Measurements from ENCODE around the gene EFCAB12.
A peak's percentile ranks its signal among the peaks of the same experiment; 100 is the strongest.

The EFCAB12 gene

DNA sequence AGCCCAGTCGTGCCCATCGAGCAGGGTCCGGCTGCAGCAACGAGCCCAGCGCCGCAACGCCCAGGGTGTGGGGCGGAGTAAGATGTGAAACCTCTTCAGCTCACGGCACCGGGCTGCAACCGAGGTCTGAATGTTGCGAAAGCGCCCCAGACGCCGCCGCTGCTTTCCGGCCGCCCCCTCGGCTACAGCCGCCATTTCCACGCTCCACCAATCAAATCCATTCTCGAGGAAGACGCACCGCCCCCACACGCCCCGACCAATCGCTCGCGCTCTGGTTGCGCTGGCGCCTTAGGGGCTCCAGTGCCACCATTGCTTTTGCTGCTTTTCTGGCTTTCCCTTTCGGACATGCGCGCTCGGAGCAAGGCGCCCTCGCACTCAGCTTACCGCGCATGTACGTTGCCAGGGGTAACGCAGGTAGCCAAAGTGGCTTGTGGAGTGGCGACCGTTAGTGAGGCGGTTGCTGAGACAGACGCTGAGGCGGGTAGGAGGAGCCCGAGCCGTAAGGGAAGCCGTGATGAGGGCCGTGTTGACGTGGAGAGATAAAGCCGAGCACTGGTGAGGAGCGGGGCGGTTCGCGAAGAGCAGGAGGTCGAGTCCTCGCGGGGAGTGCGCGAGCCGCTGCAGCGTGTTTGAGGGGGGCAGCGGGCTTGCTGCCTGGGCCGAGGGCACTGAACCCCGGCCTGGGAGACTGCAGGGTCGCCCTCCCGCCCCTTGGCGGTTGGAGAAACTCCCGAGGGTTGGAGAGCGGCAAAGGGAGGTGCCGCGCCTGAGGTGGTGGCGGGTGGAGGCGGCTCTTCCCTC, 11.6 kb upstream of the EFCAB12 start, which contains the start of the genes IFT122 and MBD4:
TSS of gene IFT122 (plus strand) at position 408 of the 801 bp plus-strand sequence. CDS start at position 515, 107 bp downstream.
TSS of gene MBD4 (minus strand) at position 132 of the 801 bp plus-strand sequence. CDS start at position 17, 115 bp downstream.
- Histone ChIP-seq H3K36me3 (ENCODE audit: control insufficient read depth, insufficient read depth, low read length) (no peaks in the 10 kb centered on the region), H3K27me3 (replicated peaks; ENCODE audit: control insufficient read depth, insufficient read depth, low read length) (no peaks in the 10 kb centered on the region), H3K4me3 (replicated peaks; ENCODE audit: low read depth, low read length) (peak within 1 kb of the TSS; percentile 98)
- no peak for TF ChIP-seq CTCF (IDR thresholded peaks at IDR 0.05; ENCODE audit: insufficient read depth, low read length, poor library complexity, severe bottlenecking)
- DNase-seq (ENCODE audit: extremely low read depth, insufficient read length): peak; percentile 99

DNA sequence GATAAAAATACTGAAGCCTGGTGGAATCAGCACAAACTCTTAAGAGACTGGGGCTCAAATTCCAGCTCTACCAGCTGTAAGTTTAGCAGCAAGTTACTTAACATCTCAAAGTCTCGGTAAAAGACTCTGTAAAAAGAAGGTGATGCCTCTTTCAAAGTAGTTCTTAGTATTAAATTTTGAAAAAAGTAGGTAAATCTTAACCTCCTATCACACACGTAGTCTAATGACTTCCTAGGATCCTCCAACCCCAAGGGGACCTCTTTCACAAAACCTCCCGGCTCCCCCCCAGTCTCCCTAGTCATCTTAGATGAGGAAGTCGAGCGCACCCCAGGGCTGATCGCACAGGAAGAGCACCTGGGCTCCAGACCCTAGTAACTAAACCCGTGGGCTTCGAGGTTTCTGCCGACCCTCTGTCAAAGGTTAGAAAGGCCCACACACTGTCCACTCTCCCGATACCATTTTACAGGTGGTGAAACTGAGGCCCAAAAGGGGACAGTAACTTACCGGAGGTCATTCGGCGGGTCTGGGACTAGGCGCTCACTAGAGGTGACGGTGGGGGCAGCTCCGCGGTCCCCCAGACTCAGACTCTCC, 10.9 kb upstream of the EFCAB12 start:
- Histone ChIP-seq H3K27me3 (replicated peaks; ENCODE audit: control insufficient read depth, insufficient read depth, low read length) (no peaks in the 10 kb centered on the region), H3K4me3 (replicated peaks; ENCODE audit: low read depth, low read length) (peak overlapping the region; percentile 98), H3K36me3 (ENCODE audit: control insufficient read depth, insufficient read depth, low read length) (no peaks in the 10 kb centered on the region)
- no peak for DNase-seq (ENCODE audit: extremely low read depth, insufficient read length)
- no peak for TF ChIP-seq CTCF (IDR thresholded peaks at IDR 0.05; ENCODE audit: insufficient read depth, low read length, poor library complexity, severe bottlenecking)

DNA sequence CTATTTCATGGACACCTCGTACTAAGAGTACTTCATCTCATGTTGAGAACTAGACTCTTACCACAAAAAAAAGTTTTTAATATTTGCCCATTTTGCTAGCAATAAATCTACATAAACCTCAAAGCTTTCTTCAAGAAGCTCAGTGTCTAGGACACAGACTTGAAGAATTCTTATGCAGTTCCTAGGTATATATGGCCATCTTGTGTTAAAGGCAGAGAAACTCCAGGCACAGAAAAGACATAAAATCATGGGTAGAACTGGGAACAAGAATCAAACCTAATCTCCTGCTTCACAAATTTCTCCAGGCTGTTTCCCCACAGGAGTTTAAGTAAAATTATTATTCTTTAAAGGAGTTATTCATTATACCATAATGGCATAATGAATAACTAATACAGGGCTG, 6.9 kb upstream of the EFCAB12 start:
- peaks cover 9% of the 10 kb centered on the region for H3K36me3 ChIP-seq (ENCODE audit: control insufficient read depth, insufficient read depth, low read length)
- H3K4me3 ChIP-seq (replicated peaks; ENCODE audit: low read depth, low read length): peak overlapping the region; percentile 42
- TF ChIP-seq CTCF (IDR thresholded peaks at IDR 0.05; ENCODE audit: insufficient read depth, low read length, poor library complexity, severe bottlenecking): no peak
- no peaks in the 10 kb centered on the region for H3K27me3 ChIP-seq (replicated peaks; ENCODE audit: control insufficient read depth, insufficient read depth, low read length)
- DNase-seq (ENCODE audit: extremely low read depth, insufficient read length): no peak

DNA sequence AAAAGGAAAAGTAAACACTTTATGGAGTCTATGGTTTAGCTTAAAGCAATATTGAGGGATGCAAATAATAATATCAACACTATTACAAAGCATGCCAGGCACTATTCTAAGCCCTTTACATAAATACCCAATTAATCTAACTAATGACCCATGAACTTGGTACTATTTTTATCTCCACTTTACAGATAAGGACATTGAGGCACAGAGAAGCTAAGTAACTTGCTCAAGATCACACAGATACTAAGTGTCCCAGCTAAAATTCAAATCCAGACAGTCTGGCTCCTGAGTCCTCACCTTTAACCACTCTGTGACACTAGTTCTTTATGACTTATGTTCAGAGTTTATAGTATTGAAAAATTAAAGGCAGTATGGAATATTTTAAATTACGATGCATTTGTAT, 5.7 kb upstream of the EFCAB12 start:
- no peak for TF ChIP-seq CTCF (IDR thresholded peaks at IDR 0.05; ENCODE audit: insufficient read depth, low read length, poor library complexity, severe bottlenecking)
- no peak for DNase-seq (ENCODE audit: extremely low read depth, insufficient read length)
- Histone ChIP-seq H3K27me3 (replicated peaks; ENCODE audit: control insufficient read depth, insufficient read depth, low read length) (no peaks in the 10 kb centered on the region), H3K4me3 (replicated peaks; ENCODE audit: low read depth, low read length) (no peak overlapping the region), H3K36me3 (ENCODE audit: control insufficient read depth, insufficient read depth, low read length) (peaks cover 9% of the 10 kb centered on the region)

DNA sequence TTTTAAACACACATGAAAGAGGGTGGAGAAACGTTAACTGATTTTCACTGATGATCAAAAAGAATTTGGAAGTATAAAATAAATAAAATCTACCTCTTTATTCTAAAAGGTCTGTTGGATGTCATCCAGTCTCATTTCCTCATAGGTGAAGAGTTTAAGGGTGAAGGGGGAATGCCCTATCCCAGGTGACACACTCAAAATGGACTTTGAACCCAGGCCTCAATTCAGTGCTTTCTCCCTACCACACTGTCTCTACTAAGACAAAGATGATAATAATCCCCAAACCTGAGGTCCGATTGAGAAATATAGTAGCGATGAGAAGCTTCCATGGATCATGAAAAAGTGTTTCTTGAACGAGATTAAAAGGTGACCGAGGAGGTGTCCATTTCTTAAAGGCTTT, 5.1 kb upstream of the EFCAB12 start:
- no peak for DNase-seq (ENCODE audit: extremely low read depth, insufficient read length)
- no peak for TF ChIP-seq CTCF (IDR thresholded peaks at IDR 0.05; ENCODE audit: insufficient read depth, low read length, poor library complexity, severe bottlenecking)

More for the DNA sequence above, 5.1 kb upstream of the EFCAB12 start:
- Histone ChIP-seq H3K27me3 (replicated peaks; ENCODE audit: control insufficient read depth, insufficient read depth, low read length) (no peaks in the 10 kb centered on the region), H3K36me3 (ENCODE audit: control insufficient read depth, insufficient read depth, low read length) (peaks cover 9% of the 10 kb centered on the region), H3K4me3 (replicated peaks; ENCODE audit: low read depth, low read length) (no peak overlapping the region)
